SK-N-SH treated with all-trans-retinoic acid at 6 μM for 48 hours (cell line): ENCODE results near the gene TRPM2.

Experiments used
- ATAC-seq: fragments of 200-7000 bp; cut with Tn5 transposase; 3 replicates; pipeline ENCODE4 v1.9.1; 2020; ENCODE audit warnings: mild to moderate bottlenecking, moderate library complexity
- ARNTL ChIP-seq: fragments of 450-650 bp; formaldehyde crosslinking; IDR thresholded peaks from 2 replicates; pipeline ENCODE4 v1.5.0; 2020; ENCODE audit warnings: low read depth, mild to moderate bottlenecking, moderate library complexity, borderline replicate concordance
- BACH2 ChIP-seq: fragments of 250-450 bp; sonication (Bioruptor Pico); IDR thresholded peaks from 2 replicates; pipeline ENCODE4 v1.9.0; 2021; ENCODE audit warnings: mild to moderate bottlenecking, borderline replicate concordance
- CREB5 ChIP-seq: fragments of 250-450 bp; sonication (Bioruptor Pico); IDR thresholded peaks from 2 replicates; pipeline ENCODE4 v1.5.1; 2020; ENCODE audit warnings: low read depth, mild to moderate bottlenecking, moderate library complexity
- CSDC2 ChIP-seq: fragments of 250-450 bp; sonication (Bioruptor Pico); IDR thresholded peaks from 2 replicates; pipeline ENCODE4 v1.5.0; 2020; ENCODE audit warnings: mild to moderate bottlenecking, moderate library complexity
- ESRRG ChIP-seq: fragments of 250-450 bp; sonication (Bioruptor Pico); IDR thresholded peaks from 2 replicates; pipeline ENCODE4 v1.6.1; 2021; ENCODE audit warnings: mild to moderate bottlenecking
- GLIS3 ChIP-seq: fragments of 250-450 bp; sonication (Bioruptor Pico); IDR thresholded peaks from 2 replicates; pipeline ENCODE4 v1.5.0; 2020; ENCODE audit warnings: mild to moderate bottlenecking, moderate library complexity
- ISL1 ChIP-seq: fragments of 250-450 bp; sonication (Bioruptor Pico); IDR thresholded peaks from 2 replicates; pipeline ENCODE4 v2.1.2; 2022; ENCODE audit warnings: mild to moderate bottlenecking, moderate library complexity
- OSR1 ChIP-seq: fragments of 250-450 bp; sonication (Bioruptor Pico); IDR thresholded peaks from 2 replicates; pipeline ENCODE4 v1.8.0; 2022; ENCODE audit warnings: moderate library complexity, mild to moderate bottlenecking, inconsistent platforms
- PPARA ChIP-seq: fragments of 250-450 bp; sonication (Bioruptor Pico); IDR thresholded peaks from 2 replicates; pipeline ENCODE4 v1.5.0; 2020; ENCODE audit warnings: mild to moderate bottlenecking, borderline replicate concordance
- RARB ChIP-seq: fragments of 250-450 bp; sonication (Bioruptor Pico); IDR thresholded peaks from 2 replicates; pipeline ENCODE4 v1.8.0; 2021; ENCODE audit warnings: mild to moderate bottlenecking, moderate library complexity
- SNAI2 ChIP-seq: fragments of 250-450 bp; sonication (Bioruptor Pico); IDR thresholded peaks from 2 replicates; pipeline ENCODE4 v1.5.0; 2020; ENCODE audit warnings: mild to moderate bottlenecking, moderate library complexity
- TCF4 ChIP-seq: fragments of 250-450 bp; sonication (Bioruptor Pico); IDR thresholded peaks from 2 replicates; pipeline ENCODE4 v1.8.0; 2021; ENCODE audit warnings: mild to moderate bottlenecking, moderate library complexity, borderline replicate concordance
- TOX ChIP-seq: fragments of 250-450 bp; sonication (Bioruptor Pico); IDR thresholded peaks from 2 replicates; pipeline ENCODE4 v1.8.0; 2021; ENCODE audit warnings: mild to moderate bottlenecking, moderate library complexity, borderline replicate concordance
- ZC3H10 ChIP-seq: fragments of 250-450 bp; sonication (Bioruptor Pico); IDR thresholded peaks from 2 replicates; pipeline ENCODE4 v1.5.1; 2021; ENCODE audit warnings: mild to moderate bottlenecking, moderate library complexity
- ZFP30 ChIP-seq: fragments of 450-650 bp; formaldehyde crosslinking; IDR thresholded peaks from 2 replicates; pipeline ENCODE4 v1.5.0; 2022; ENCODE audit warnings: mild to moderate bottlenecking, moderate library complexity
- ZNF565 ChIP-seq: fragments of 450-650 bp; formaldehyde crosslinking; conservative IDR thresholded peaks from 2 replicates; pipeline ENCODE4 v1.5.0; 2020; ENCODE audit warnings: low read depth, mild to moderate bottlenecking, moderate library complexity
- ZNF70 ChIP-seq: fragments of 450-650 bp; formaldehyde crosslinking; IDR thresholded peaks from 2 replicates; pipeline ENCODE4 v1.5.0; 2020; ENCODE audit warnings: mild to moderate bottlenecking, moderate library complexity
- ZNF8 ChIP-seq: fragments of 450-650 bp; formaldehyde crosslinking; IDR thresholded peaks from 2 replicates; pipeline ENCODE4 v1.5.0; 2020; ENCODE audit warnings: mild to moderate bottlenecking, moderate library complexity
- TF ChIP-seq, protein P1 (sequence below): fragments of 250-450 bp; sonication (Bioruptor Pico); IDR thresholded peaks from 2 replicates; pipeline ENCODE4 v1.8.0; 2021; ENCODE audit warnings: low read depth, mild to moderate bottlenecking, moderate library complexity, borderline replicate concordance
- TF ChIP-seq, protein P2 (sequence below): fragments of 250-450 bp; sonication (Bioruptor Pico); IDR thresholded peaks from 2 replicates; pipeline ENCODE4 v1.5.1; 2021; ENCODE audit warnings: mild to moderate bottlenecking, moderate library complexity
- TF ChIP-seq, protein P3 (sequence below): fragments of 250-450 bp; sonication (Bioruptor Pico); IDR thresholded peaks from 2 replicates; pipeline ENCODE4 v1.5.0; 2020; ENCODE audit warnings: mild to moderate bottlenecking, moderate library complexity

TRPM2 gene

DNA sequence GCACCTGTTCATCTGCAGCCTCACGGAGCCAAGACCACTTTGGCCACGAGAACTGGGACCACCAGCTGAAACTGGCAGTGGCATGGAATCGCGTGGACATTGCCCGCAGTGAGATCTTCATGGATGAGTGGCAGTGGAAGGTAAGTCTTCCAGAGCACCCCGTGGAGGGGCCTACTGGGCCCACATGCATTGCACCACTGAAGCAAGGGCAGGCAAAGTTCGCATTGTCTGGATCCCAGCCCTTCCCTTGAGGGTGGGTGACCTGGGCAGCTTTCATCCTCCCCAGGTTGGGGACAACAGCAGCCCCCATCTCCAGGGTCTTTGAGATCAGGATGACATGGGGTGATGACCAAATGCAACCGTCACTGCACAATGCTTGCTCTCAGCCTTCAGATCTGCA, 37.5 kb downstream of the TRPM2 start:
- TF ChIP-seq PPARA (CRISPR knock-in tag), result no peak
- no peak for TF ChIP-seq ISL1 (CRISPR knock-in tag)
- TF ChIP-seq ZNF70 (CRISPR knock-in tag), result no peak
- no peak for TF ChIP-seq TCF4 (CRISPR knock-in tag)
- TF ChIP-seq CREB5 (CRISPR knock-in tag), result no peak
- TF ChIP-seq ZC3H10, result no peak
- ATAC-seq, result no peak

DNA sequence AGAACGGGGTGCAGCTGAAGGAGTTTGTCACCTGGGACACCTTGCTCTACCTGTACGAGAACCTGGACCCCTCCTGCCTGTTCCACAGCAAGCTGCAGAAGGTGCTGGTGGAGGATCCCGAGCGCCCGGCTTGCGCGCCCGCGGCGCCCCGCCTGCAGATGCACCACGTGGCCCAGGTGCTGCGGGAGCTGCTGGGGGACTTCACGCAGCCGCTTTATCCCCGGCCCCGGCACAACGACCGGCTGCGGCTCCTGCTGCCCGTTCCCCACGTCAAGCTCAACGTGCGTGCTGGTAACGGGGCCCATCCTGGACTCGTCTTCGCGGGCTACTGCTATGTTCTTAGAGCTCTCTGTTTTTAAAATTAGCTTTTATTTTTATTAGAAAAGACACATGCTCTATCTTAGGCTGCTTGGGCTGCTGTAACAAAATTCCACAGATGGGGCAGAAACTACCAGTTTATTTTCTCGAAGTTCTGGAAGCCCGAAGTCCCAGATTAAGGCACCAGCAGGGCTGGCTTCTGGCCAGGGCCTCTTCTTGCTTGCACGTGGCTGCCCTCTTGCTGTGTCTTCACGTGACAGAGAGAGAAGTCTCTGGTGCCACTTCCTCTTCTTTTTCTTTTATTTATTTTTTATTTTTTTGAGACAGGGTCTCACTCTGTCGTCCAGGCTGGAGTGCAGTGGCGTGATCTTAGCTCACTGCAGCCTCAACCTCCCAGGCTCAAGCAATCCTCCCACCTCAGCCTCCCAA, 38.1 kb downstream of the TRPM2 start:
- TF ChIP-seq, protein P1, sequence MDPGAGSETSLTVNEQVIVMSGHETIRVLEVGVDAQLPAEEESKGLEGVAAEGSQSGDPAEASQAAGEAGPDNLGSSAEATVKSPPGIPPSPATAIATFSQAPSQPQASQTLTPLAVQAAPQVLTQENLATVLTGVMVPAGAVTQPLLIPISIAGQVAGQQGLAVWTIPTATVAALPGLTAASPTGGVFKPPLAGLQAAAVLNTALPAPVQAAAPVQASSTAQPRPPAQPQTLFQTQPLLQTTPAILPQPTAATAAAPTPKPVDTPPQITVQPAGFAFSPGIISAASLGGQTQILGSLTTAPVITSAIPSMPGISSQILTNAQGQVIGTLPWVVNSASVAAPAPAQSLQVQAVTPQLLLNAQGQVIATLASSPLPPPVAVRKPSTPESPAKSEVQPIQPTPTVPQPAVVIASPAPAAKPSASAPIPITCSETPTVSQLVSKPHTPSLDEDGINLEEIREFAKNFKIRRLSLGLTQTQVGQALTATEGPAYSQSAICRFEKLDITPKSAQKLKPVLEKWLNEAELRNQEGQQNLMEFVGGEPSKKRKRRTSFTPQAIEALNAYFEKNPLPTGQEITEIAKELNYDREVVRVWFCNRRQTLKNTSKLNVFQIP, result no peak
- TF ChIP-seq, protein P2, sequence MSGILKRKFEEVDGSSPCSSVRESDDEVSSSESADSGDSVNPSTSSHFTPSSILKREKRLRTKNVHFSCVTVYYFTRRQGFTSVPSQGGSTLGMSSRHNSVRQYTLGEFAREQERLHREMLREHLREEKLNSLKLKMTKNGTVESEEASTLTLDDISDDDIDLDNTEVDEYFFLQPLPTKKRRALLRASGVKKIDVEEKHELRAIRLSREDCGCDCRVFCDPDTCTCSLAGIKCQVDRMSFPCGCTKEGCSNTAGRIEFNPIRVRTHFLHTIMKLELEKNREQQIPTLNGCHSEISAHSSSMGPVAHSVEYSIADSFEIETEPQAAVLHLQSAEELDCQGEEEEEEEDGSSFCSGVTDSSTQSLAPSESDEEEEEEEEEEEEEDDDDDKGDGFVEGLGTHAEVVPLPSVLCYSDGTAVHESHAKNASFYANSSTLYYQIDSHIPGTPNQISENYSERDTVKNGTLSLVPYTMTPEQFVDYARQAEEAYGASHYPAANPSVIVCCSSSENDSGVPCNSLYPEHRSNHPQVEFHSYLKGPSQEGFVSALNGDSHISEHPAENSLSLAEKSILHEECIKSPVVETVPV (CRISPR knock-in tag), result no peak
- no peak for TF ChIP-seq TCF4 (CRISPR knock-in tag)
- TF ChIP-seq OSR1 (CRISPR knock-in tag), result no peak
- TF ChIP-seq, protein P3, sequence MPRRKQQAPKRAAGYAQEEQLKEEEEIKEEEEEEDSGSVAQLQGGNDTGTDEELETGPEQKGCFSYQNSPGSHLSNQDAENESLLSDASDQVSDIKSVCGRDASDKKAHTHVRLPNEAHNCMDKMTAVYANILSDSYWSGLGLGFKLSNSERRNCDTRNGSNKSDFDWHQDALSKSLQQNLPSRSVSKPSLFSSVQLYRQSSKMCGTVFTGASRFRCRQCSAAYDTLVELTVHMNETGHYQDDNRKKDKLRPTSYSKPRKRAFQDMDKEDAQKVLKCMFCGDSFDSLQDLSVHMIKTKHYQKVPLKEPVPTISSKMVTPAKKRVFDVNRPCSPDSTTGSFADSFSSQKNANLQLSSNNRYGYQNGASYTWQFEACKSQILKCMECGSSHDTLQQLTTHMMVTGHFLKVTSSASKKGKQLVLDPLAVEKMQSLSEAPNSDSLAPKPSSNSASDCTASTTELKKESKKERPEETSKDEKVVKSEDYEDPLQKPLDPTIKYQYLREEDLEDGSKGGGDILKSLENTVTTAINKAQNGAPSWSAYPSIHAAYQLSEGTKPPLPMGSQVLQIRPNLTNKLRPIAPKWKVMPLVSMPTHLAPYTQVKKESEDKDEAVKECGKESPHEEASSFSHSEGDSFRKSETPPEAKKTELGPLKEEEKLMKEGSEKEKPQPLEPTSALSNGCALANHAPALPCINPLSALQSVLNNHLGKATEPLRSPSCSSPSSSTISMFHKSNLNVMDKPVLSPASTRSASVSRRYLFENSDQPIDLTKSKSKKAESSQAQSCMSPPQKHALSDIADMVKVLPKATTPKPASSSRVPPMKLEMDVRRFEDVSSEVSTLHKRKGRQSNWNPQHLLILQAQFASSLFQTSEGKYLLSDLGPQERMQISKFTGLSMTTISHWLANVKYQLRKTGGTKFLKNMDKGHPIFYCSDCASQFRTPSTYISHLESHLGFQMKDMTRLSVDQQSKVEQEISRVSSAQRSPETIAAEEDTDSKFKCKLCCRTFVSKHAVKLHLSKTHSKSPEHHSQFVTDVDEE, result no peak
- no peak for TF ChIP-seq CREB5 (CRISPR knock-in tag)
- no peak for TF ChIP-seq ZC3H10
- TF ChIP-seq ZFP30 (CRISPR knock-in tag), result no peak
- TF ChIP-seq ZNF70 (CRISPR knock-in tag), result no peak
- no peak for TF ChIP-seq CSDC2 (CRISPR knock-in tag)
- no peak for TF ChIP-seq SNAI2 (CRISPR knock-in tag)
- TF ChIP-seq BACH2 (CRISPR knock-in tag), result no peak
- TF ChIP-seq ESRRG (CRISPR knock-in tag), result no peak
- TF ChIP-seq RARB, result no peak
- TF ChIP-seq ZNF8 (CRISPR knock-in tag), result no peak
- ATAC-seq, result no peak

- TF ChIP-seq, protein P2 (CRISPR knock-in tag), result no peak
- TF ChIP-seq, protein P1, result no peak
- TF ChIP-seq ZNF70 (CRISPR knock-in tag), result no peak
- no peak for TF ChIP-seq OSR1 (CRISPR knock-in tag)
- TF ChIP-seq, protein P3, result no peak
- TF ChIP-seq GLIS3 (CRISPR knock-in tag), result no peak
- no peak for TF ChIP-seq TOX (CRISPR knock-in tag)
- TF ChIP-seq ARNTL (CRISPR knock-in tag), result no peak
- no peak for TF ChIP-seq ZFP30 (CRISPR knock-in tag)
- no peak for TF ChIP-seq ZNF565 (CRISPR knock-in tag)
- TF ChIP-seq ZNF8 (CRISPR knock-in tag), result no peak
- TF ChIP-seq TCF4 (CRISPR knock-in tag), result no peak
- no peak for ATAC-seq
Measured at GRCh38 chr21:44392185-44392584, 38.8 kb downstream of the TRPM2 start.
